ENCODE measurements around the gene CELF2.

Gene CELF2

GRCh38 chr10:11335167-11335652, 317.5 kb downstream of the CELF2 start:
- Histone ChIP-seq H3K27me3 (no peaks in the 10 kb centered on the region; the same call in 1 of the 2 replicates), H3K4me1 (no peaks in the 10 kb centered on the region), H3K4me3 (ENCODE audit: low read depth, low read length) (no peak overlapping the region), H3K36me3 (no peaks in the 10 kb centered on the region), H3K9me3 (no peaks in the 10 kb centered on the region)
- TF ChIP-seq, protein P1, sequence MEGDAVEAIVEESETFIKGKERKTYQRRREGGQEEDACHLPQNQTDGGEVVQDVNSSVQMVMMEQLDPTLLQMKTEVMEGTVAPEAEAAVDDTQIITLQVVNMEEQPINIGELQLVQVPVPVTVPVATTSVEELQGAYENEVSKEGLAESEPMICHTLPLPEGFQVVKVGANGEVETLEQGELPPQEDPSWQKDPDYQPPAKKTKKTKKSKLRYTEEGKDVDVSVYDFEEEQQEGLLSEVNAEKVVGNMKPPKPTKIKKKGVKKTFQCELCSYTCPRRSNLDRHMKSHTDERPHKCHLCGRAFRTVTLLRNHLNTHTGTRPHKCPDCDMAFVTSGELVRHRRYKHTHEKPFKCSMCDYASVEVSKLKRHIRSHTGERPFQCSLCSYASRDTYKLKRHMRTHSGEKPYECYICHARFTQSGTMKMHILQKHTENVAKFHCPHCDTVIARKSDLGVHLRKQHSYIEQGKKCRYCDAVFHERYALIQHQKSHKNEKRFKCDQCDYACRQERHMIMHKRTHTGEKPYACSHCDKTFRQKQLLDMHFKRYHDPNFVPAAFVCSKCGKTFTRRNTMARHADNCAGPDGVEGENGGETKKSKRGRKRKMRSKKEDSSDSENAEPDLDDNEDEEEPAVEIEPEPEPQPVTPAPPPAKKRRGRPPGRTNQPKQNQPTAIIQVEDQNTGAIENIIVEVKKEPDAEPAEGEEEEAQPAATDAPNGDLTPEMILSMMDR (IDR thresholded peaks at IDR 0.05; ENCODE audit: low read depth, low read length): no peak
- DNase-seq: no peak

- DNase-seq: no peak
- Histone ChIP-seq H3K36me3 (no peaks in the 10 kb centered on the region), H3K4me1 (no peaks in the 10 kb centered on the region), H3K4me3 (ENCODE audit: low read depth, low read length) (no peak overlapping the region), H3K27me3 (no peaks in the 10 kb centered on the region; the same call in 1 of the 2 replicates), H3K9me3 (no peaks in the 10 kb centered on the region)
- TF ChIP-seq, protein P1 (IDR thresholded peaks at IDR 0.05; ENCODE audit: low read depth, low read length): no peak
Observed at GRCh38 chr10:11335881-11336430, 318.3 kb downstream of the CELF2 start.

- H3K4me1 ChIP-seq: no peaks in the 10 kb centered on the region
- H3K36me3 ChIP-seq: no peaks in the 10 kb centered on the region
- TF ChIP-seq, protein P1 (IDR thresholded peaks at IDR 0.05; ENCODE audit: low read depth, low read length): no peak
- no peak overlapping the region for H3K4me3 ChIP-seq (ENCODE audit: low read depth, low read length)
- no peaks in the 10 kb centered on the region; the same call in 1 of the 2 replicates for H3K27me3 ChIP-seq
- no peak for DNase-seq
- no peaks in the 10 kb centered on the region for H3K9me3 ChIP-seq
Observed at GRCh38 chr10:11336722-11337162, 319.1 kb downstream of the CELF2 start.

DNA sequence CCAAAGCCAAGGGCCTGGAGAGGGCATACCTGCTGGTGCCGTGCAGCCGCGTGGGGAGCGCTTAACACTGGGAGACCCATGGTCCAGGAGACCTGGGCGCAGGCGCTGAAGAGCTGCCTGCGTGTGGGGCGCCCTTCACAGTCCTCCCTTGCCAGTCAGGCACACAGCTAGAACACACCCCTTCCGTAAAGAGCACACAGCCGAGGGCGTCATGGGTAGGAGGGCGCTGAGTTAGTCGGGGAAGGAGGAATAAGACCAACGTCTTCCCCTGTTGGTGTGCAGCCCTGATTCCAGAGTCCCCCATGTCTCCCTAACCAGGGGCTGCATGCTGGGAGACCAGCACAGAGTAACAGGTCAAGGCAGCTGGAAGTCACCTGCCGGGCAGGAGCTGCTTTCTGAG, 319.8 kb downstream of the CELF2 start:
- H3K9me3 ChIP-seq: no peaks in the 10 kb centered on the region
- H3K4me3 ChIP-seq (ENCODE audit: low read depth, low read length): no peak overlapping the region
- no peaks in the 10 kb centered on the region; the same call in 1 of the 2 replicates for H3K27me3 ChIP-seq
- no peaks in the 10 kb centered on the region for H3K36me3 ChIP-seq
- TF ChIP-seq, protein P1 (IDR thresholded peaks at IDR 0.05; ENCODE audit: low read depth, low read length): no peak
- H3K4me1 ChIP-seq: no peaks in the 10 kb centered on the region
- DNase-seq: no peak

- H3K4me1 ChIP-seq: no peaks in the 10 kb centered on the region
- TF ChIP-seq, protein P1 (IDR thresholded peaks at IDR 0.05; ENCODE audit: low read depth, low read length): no peak
Observed at GRCh38 chr10:11338160-11338844, 320.6 kb downstream of the CELF2 start.

DNA sequence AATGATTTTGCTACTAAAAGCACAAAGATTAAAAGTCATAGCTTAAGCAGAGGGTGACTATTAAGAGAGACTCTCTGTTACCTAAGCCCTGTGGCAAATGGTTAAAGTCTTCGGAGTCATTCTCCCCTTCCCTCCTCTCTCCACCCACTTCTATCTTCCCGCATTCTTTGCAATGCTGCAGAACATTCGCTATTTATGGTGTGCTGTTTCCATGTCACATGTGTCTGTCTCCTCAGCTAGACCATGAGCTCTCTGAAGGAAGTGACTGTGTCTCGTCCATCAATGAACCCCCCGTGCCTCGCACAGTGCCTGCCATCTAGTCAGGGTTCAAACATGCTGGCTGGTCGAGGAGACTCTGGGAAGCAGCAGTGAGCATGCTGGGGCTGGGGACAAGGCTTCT, 321.3 kb downstream of the CELF2 start:
- DNase-seq: no peak
- H3K4me3 ChIP-seq (ENCODE audit: low read depth, low read length): no peak overlapping the region
- H3K27me3 ChIP-seq: no peaks in the 10 kb centered on the region; the same call in 1 of the 2 replicates
- no peaks in the 10 kb centered on the region for H3K4me1 ChIP-seq
- TF ChIP-seq, protein P1 (IDR thresholded peaks at IDR 0.05; ENCODE audit: low read depth, low read length): no peak
- H3K9me3 ChIP-seq: no peaks in the 10 kb centered on the region
- H3K36me3 ChIP-seq: no peaks in the 10 kb centered on the region

More at GRCh38 chr10:11338160-11338844, 320.6 kb downstream of the CELF2 start:
- no peaks in the 10 kb centered on the region for H3K36me3 ChIP-seq
- no peak overlapping the region for H3K4me3 ChIP-seq (ENCODE audit: low read depth, low read length)
- no peaks in the 10 kb centered on the region for H3K9me3 ChIP-seq
- DNase-seq: no peak
- H3K27me3 ChIP-seq: no peaks in the 10 kb centered on the region; the same call in 1 of the 2 replicates

Measured in BE2C (cell line).